Esophagus squamous epithelium (tissue), 5 donors: ENCODE data around the gene PRRT1. TPM values are rescaled to one million over a fixed set of nuclear protein-coding genes. Genes with fewer than 3 reads are reported as not detected.

Source experiments
- DNase-seq: peaks from one replicate; lab custom pipeline; 2025; lab: John Stamatoyannopoulos, UW
- H3K27ac ChIP-seq, 4 donors: fragments of 200-600 bp; sonication (generic); one replicate each; pipeline ENCODE4 v1.5.1; 2016 to 2019; ENCODE audit warnings: mild to moderate bottlenecking in 1 of 4
- H3K27me3 ChIP-seq, 4 donors: fragments of 200-600 bp; sonication (generic); 1 replicate in 3 of 4; 2 replicates in 1 of 4; pipeline versions ENCODE4 v1.5.1 to v1.6.0; 2017 to 2021; ENCODE audit warnings: antibody characterized with exemption in 1 of 4
- H3K36me3 ChIP-seq, 3 donors: fragments of 200-600 bp; sonication (generic); one replicate each; pipeline ENCODE4 v1.5.1; 2016 to 2019
- H3K4me1 ChIP-seq, 3 donors: fragments of 200-600 bp; sonication (generic); one replicate each; pipeline ENCODE4 v1.5.1; 2017 to 2019
- H3K4me3 ChIP-seq, 4 donors: fragments of 200-600 bp; sonication (generic); 1 replicate in 3 of 4; 2 replicates in 1 of 4; pipeline ENCODE4 v1.5.1; 2016 to 2019; ENCODE audit warnings: mild to moderate bottlenecking in 2 of 4, moderate library complexity in 1 of 4
- H3K9me3 ChIP-seq, 3 donors: fragments of 200-600 bp; sonication (generic); one replicate each; pipeline ENCODE4 v1.5.1; 2016 to 2019
- POLR2A ChIP-seq, 4 donors: fragments of 450-650 bp; IDR thresholded peaks; one replicate each; pipeline ENCODE4 v1.6.1; 2017; ENCODE audit warnings: antibody characterized with exemption in 4 of 4, mild to moderate bottlenecking in 4 of 4, moderate library complexity in 3 of 4
- WGBS, 2 donors: methylation state at CpG; one replicate each; pipeline ENCODE4 v1.1.5; 2018; 5-methylcytosine and 5-hydroxymethylcytosine counted together
- intact Hi-C: fragments of 100-400 bp; cut with DNase I; formaldehyde crosslinking; loops from one replicate; pipeline ENCODE4 v1.15.0; 2022
- total RNA-seq, 4 donors: library from RNA; depleted of rRNA; stranded (reverse); fragments of >200 nt; gene quantifications; one replicate each; pipeline ENCODE4 v1.1.0, GENCODE V29; 2016
- TF ChIP-seq, protein P1 (sequence below), 6 experiments: fragments of 450-650 bp in 4 of 6; fragments of 200-600 bp in 2 of 6; sonication (generic) in 2 of 6; IDR thresholded peaks; one replicate each; pipeline ENCODE4 v1.5.1; 2016 to 2019; ENCODE audit warnings: antibody characterized with exemption in 6 of 6, mild to moderate bottlenecking in 4 of 6, moderate library complexity in 4 of 6
- donor health status: DM: yes; HTN: yes; CAD: no.

Gene PRRT1
- total RNA-seq, 4 donors from 2014 or later, result 0.35 to 0.87 (median 0.57) TPM; not detected in 1

DNA sequence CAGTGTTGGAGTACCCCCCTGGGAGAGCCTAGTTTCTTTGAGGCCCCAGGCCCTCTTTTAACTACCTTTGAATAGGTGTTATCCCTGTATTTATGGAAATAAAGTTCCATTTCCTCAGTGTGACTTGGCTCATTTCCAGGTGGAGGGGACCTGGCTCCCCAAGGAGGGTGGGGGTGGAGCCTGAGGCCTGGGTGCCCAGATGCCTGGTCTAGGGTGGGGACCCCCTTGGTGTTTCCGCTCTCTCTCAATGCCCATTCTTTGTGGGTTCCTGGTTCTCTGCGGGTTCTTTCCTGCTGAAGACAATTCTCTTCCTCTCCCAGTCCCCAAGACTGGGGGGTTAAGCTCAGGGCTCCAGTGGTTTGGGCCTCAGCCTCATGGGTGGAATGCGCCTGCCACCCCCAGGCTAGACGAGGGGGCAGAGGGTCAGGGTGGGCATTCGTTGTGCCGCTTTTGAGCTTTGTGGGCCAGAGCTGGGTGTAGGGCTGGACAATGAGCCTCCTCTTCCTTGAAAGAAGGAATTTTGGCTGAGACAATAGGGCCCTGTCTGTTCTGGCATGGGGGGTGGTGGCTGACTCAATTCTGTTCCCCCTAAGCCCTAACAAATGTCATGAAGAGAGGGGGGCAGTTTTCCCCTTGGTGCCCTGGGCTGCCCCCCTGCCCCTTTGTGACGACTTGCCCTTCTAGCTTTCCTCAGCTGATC lies 12.0 kb upstream of the PRRT1 start:
- no peak overlapping the region for H3K4me3 ChIP-seq
- TF ChIP-seq, protein P1, sequence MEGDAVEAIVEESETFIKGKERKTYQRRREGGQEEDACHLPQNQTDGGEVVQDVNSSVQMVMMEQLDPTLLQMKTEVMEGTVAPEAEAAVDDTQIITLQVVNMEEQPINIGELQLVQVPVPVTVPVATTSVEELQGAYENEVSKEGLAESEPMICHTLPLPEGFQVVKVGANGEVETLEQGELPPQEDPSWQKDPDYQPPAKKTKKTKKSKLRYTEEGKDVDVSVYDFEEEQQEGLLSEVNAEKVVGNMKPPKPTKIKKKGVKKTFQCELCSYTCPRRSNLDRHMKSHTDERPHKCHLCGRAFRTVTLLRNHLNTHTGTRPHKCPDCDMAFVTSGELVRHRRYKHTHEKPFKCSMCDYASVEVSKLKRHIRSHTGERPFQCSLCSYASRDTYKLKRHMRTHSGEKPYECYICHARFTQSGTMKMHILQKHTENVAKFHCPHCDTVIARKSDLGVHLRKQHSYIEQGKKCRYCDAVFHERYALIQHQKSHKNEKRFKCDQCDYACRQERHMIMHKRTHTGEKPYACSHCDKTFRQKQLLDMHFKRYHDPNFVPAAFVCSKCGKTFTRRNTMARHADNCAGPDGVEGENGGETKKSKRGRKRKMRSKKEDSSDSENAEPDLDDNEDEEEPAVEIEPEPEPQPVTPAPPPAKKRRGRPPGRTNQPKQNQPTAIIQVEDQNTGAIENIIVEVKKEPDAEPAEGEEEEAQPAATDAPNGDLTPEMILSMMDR (IDR thresholded peaks at IDR 0.05), result no peak
- no peak for TF ChIP-seq POLR2A (IDR thresholded peaks at IDR 0.05)
- H3K27ac ChIP-seq, result peak overlapping the region; percentile 1 to 53 (median 48)
- H3K27me3 ChIP-seq, result no peaks in the 10 kb centered on the region
- peaks cover 10 to 98% (median 26%) of the 10 kb centered on the region in 3 donors for H3K36me3 ChIP-seq
- peaks cover 0 to 6% (median 0%) of the 10 kb centered on the region in 3 donors for H3K4me1 ChIP-seq
- H3K9me3 ChIP-seq, result no peaks in the 10 kb centered on the region
- intact Hi-C loops, result no loop called here
- no peak for DNase-seq
- 78 to 86% methylated on average over 2 to 4 of the region's 7 CpGs for WGBS, 2 donors

DNA sequence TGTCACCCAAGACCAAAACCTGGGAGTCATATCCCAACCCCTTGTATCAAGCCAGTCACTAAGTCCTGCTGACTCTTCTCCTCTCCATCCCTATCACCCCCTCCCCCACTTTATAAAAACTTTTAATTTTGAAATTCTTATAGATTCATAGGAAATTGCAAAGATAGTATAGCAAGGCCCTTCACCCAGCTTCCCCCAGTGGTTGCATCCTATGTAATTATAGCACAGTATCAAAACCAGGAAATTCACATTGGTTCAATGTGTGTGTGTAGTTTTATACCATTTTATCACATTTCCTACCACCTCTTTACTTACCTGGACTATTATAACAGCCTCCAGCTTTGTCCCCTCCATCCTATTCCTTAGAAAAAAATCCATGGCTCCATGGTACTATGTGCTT lies 6.3 kb upstream of the PRRT1 start:
- peaks cover 24 to 74% (median 30%) of the 10 kb centered on the region in 3 donors for H3K36me3 ChIP-seq
- TF ChIP-seq, protein P1 (IDR thresholded peaks at IDR 0.05), result no peak
- TF ChIP-seq POLR2A (IDR thresholded peaks at IDR 0.05), result no peak
- no peak overlapping the region for H3K27ac ChIP-seq
- no peaks in the 10 kb centered on the region for H3K27me3 ChIP-seq
- peaks cover 10 to 29% (median 15%) of the 10 kb centered on the region in 3 donors for H3K4me1 ChIP-seq
- no peak overlapping the region for H3K4me3 ChIP-seq
- intact Hi-C loops, result no loop called here
- no peaks in the 10 kb centered on the region for H3K9me3 ChIP-seq
- no peak for DNase-seq

DNA sequence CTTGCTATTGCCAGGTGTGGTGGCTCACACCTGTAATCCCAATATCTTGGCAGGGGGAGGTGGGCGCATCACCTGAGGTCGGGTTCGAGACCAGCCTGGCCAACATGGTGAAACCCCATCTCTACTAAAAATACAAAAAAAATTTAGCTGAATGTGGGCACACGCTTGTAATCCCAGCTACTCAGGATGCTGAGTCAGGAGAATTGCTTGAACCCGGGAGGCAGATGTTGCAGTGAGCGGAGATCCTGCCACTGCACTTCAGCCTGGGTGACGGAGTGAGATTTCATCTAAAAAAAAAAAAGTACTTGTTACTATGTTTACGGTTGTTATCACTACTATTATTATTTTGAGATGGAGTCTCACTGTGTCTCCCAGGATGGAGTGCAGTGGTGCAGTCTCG lies 5.2 kb upstream of the PRRT1 start:
- intact Hi-C loops, result no loop called here
- 85 to 91% methylated on average over 9 of the region's 9 CpGs for WGBS, 2 donors
- Histone ChIP-seq H3K4me3 (no peak overlapping the region), H3K9me3 (no peaks in the 10 kb centered on the region), H3K27me3 (no peaks in the 10 kb centered on the region), H3K36me3 (peaks cover 16 to 62% (median 22%) of the 10 kb centered on the region in 3 donors), H3K4me1 (peaks cover 19 to 40% (median 26%) of the 10 kb centered on the region in 3 donors), H3K27ac (no peak overlapping the region)
- TF ChIP-seq, protein P1 (IDR thresholded peaks at IDR 0.05), result no peak
- no peak for TF ChIP-seq POLR2A (IDR thresholded peaks at IDR 0.05)
- no peak for DNase-seq

DNA sequence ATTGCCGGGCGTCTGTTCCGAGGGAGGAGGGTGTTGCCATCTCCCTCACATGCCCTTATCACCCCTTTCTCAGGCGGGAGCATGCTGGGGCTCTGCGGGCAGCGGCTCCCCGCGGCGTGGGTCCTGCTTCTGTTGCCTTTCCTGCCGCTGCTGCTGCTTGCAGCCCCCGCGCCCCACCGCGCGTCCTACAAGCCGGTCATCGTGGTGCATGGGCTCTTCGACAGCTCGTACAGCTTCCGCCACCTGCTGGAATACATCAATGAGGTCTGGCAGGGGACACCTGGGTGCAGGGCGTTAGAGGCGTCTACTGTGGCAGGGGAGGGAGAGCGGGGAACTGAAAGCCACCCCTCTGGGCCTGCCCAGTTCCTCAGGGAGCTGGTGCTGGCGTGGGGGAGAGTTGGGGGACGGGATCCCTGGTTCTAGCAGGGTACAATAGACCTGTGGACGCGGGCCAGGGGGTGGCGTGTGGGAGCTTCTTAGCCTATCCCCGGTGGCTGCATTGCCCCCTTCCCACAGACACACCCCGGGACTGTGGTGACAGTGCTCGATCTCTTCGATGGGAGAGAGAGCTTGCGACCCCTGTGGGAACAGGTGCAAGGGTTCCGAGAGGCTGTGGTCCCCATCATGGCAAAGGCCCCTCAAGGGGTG lies 2.9 kb upstream of the PRRT1 start:
- H3K27ac ChIP-seq, result peak overlapping the region; percentile 87 to 98 (median 94)
- peaks cover 19 to 61% (median 26%) of the 10 kb centered on the region in 3 donors for H3K4me1 ChIP-seq
- peak overlapping the region; percentile 61 to 95 (median 78) for H3K4me3 ChIP-seq
- no peak for DNase-seq
- no peaks in the 10 kb centered on the region for H3K9me3 ChIP-seq
- WGBS, 2 donors, result 0 to 8% methylated on average over 4 to 10 of the region's 34 CpGs
- TF ChIP-seq, protein P1 (IDR thresholded peaks at IDR 0.05), result peak; percentile 28 to 77 (median 66)
- TF ChIP-seq POLR2A (IDR thresholded peaks at IDR 0.05), result no peak
- peaks cover 16 to 40% (median 22%) of the 10 kb centered on the region in 3 donors for H3K36me3 ChIP-seq
- intact Hi-C loops, result no loop called here
- H3K27me3 ChIP-seq, result peaks cover 0 to 6% (median 0%) of the 10 kb centered on the region in 4 donors
